Measurements from ENCODE around the gene PECR. TPM values are rescaled to one million over a fixed set of nuclear protein-coding genes. Genes with fewer than 3 reads are reported as not detected.
"Not testable (repeated sequence)": the region's sequence is repeated elsewhere in the genome, so short reads cannot be mapped to it uniquely, and the experiment has no call there.

PECR gene
- total and polyA plus RNA-seq, 10 donors = 5.0 to 16.9 (median 9.9) TPM

- Histone ChIP-seq H3K27ac (peak overlapping the region; percentile 44 to 86 (median 76)), H3K4me1 (peaks cover 17 to 85% (median 57%) of the 10 kb centered on the region in 6 donors), H3K4me3 (peak overlapping the region; percentile 52 to 87 (median 71)), H3K27me3 (replicated peaks in 1 of 7) (no peaks in the 10 kb centered on the region), H3K36me3 (no peaks in the 10 kb centered on the region), H3K9me3 (no peaks in the 10 kb centered on the region)
- intact Hi-C loops (cut with DNase I; ENCODE audit: low total_unique reads) = no loop called here
- 15 to 18% (median 17%) methylated on average over 22 of the region's 22 CpGs for WGBS, 5 donors
- peak; percentile 81 for DNase-seq
- no peak for TF ChIP-seq POLR2AphosphoS5 (IDR thresholded peaks at IDR 0.05)
- TF ChIP-seq POLR2A (IDR thresholded peaks at IDR 0.05) = no peak
- no peak for TF ChIP-seq CTCF (IDR thresholded peaks at IDR 0.05 in 8 of 11, conservative IDR thresholded peaks at IDR 0.05 in 3 of 11)
These were observed 605 bp upstream of the PECR start for GRCh38 chr2:216082117-216082711.

GRCh38 chr2:216081012-216081411 lies 597 bp downstream of the PECR start:
- WGBS, 5 donors = 15 to 45% (median 29%) methylated on average over 1 of the region's 1 CpG
- Histone ChIP-seq H3K4me3 (peak overlapping the region; percentile 52 to 87 (median 71)), H3K4me1 (peaks cover 17 to 84% (median 57%) of the 10 kb centered on the region in 6 donors)

GRCh38 chr2:216080048-216080447 lies 1.6 kb downstream of the PECR start:
- H3K4me3 ChIP-seq; H3K27me3 ChIP-seq (replicated peaks in 1 of 7); H3K27ac ChIP-seq; H3K9me3 ChIP-seq; intact Hi-C loops (cut with DNase I; ENCODE audit: low total_unique reads); DNase-seq: not testable (repeated sequence)
- Histone ChIP-seq H3K36me3 (peaks cover 0 to 11% (median 0%) of the 10 kb centered on the region in 6 donors), H3K4me1 (peaks cover 16 to 78% (median 53%) of the 10 kb centered on the region in 6 donors)
- WGBS, 5 donors = 97 to 98% (median 97%) methylated on average over 10 of the region's 10 CpGs

More at GRCh38 chr2:216081012-216081411, 597 bp downstream of the PECR start:
- Histone ChIP-seq H3K36me3 (peaks cover 0 to 5% (median 0%) of the 10 kb centered on the region in 6 donors), H3K27ac (peak overlapping the region; percentile 44 to 86 (median 76)), H3K9me3 (no peaks in the 10 kb centered on the region), H3K27me3 (replicated peaks in 1 of 7) (no peaks in the 10 kb centered on the region)
- intact Hi-C loops (cut with DNase I; ENCODE audit: low total_unique reads) = no loop called here
- DNase-seq = no peak
- TF ChIP-seq POLR2A (IDR thresholded peaks at IDR 0.05) (no peak), CTCF (IDR thresholded peaks at IDR 0.05 in 8 of 11, conservative IDR thresholded peaks at IDR 0.05 in 3 of 11) (no peak), POLR2AphosphoS5 (IDR thresholded peaks at IDR 0.05) (no peak)

- peaks cover 11 to 65% (median 41%) of the 10 kb centered on the region in 6 donors for H3K4me1 ChIP-seq
- peaks cover 0 to 19% (median 0%) of the 10 kb centered on the region in 6 donors for H3K36me3 ChIP-seq
- no peak overlapping the region for H3K4me3 ChIP-seq
- WGBS, 5 donors = 25 to 57% (median 44%) methylated on average over 1 of the region's 1 CpG
- no peak for DNase-seq
- peak overlapping the region in 5 of 8 donors; percentile 26 to 67 (median 50) for H3K27ac ChIP-seq
- no peaks in the 10 kb centered on the region for H3K27me3 ChIP-seq (replicated peaks in 1 of 7)
- no peak for TF ChIP-seq CTCF (IDR thresholded peaks at IDR 0.05 in 8 of 11, conservative IDR thresholded peaks at IDR 0.05 in 3 of 11)
- TF ChIP-seq POLR2A (IDR thresholded peaks at IDR 0.05) = no peak
- TF ChIP-seq POLR2AphosphoS5 (IDR thresholded peaks at IDR 0.05) = no peak
- no peaks in the 10 kb centered on the region for H3K9me3 ChIP-seq
- intact Hi-C loops (cut with DNase I; ENCODE audit: low total_unique reads) = no loop called here
These were observed 2.8 kb downstream of the PECR start for GRCh38 chr2:216078776-216079175.

Measured in spleen (tissue), 11 donors.